Liver (tissue), 3 donors: Measurements from ENCODE around the gene FRS2.

Experiments used
- JUND ChIP-seq, 2 donors: IDR thresholded peaks; 2 replicates each; pipeline ENCODE4 v1.6.1; 2016; ENCODE audit warnings: antibody characterized with exemption in 2 of 2
- RAD21 ChIP-seq, 2 donors: IDR thresholded peaks; 2 replicates each; pipeline ENCODE4 v1.6.1; 2016; ENCODE audit warnings: antibody characterized with exemption in 2 of 2, mild to moderate bottlenecking in 2 of 2
- SP1 ChIP-seq: IDR thresholded peaks from 2 replicates; pipeline ENCODE4 v1.6.1; 2018; ENCODE audit warnings: antibody characterized with exemption, mild to moderate bottlenecking
- TF ChIP-seq, protein P1 (sequence below): fragments of 150-350 bp; IDR thresholded peaks from 2 replicates; pipeline ENCODE4 v1.5.1; 2017; ENCODE audit warnings: improper control_type of control experiment, low read depth, low read length; ENCODE audit not compliant: missing input control
- TF ChIP-seq, protein P2 (sequence below): IDR thresholded peaks from 2 replicates; pipeline ENCODE4 v1.6.1; 2016; ENCODE audit warnings: antibody characterized with exemption
- donor health status: healthy.
- donor health status: healthy.

DNA sequence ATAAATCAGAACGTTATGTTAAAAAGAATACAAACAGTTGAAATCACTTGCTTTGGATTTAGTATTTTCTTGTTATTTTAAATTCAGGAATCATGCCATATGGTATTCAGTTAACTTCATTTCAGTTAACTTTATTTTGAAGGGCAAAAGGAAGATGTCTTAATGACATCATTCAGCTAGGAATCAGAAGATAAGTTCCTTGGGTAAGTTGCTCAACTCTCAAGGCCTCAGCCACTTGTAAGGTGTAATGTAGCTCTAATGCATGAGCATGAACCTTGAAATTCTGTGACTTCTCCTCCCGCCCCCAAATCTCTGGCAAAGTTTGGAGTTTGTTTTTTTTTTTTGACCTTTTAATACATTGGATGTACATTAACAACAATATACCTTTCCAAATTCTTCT, 42.6 kb downstream of the FRS2 start:
- TF ChIP-seq, protein P1, sequence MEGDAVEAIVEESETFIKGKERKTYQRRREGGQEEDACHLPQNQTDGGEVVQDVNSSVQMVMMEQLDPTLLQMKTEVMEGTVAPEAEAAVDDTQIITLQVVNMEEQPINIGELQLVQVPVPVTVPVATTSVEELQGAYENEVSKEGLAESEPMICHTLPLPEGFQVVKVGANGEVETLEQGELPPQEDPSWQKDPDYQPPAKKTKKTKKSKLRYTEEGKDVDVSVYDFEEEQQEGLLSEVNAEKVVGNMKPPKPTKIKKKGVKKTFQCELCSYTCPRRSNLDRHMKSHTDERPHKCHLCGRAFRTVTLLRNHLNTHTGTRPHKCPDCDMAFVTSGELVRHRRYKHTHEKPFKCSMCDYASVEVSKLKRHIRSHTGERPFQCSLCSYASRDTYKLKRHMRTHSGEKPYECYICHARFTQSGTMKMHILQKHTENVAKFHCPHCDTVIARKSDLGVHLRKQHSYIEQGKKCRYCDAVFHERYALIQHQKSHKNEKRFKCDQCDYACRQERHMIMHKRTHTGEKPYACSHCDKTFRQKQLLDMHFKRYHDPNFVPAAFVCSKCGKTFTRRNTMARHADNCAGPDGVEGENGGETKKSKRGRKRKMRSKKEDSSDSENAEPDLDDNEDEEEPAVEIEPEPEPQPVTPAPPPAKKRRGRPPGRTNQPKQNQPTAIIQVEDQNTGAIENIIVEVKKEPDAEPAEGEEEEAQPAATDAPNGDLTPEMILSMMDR = no peak
- TF ChIP-seq RAD21 (IDR thresholded peaks at IDR 0.05) = no peak
- no peak for TF ChIP-seq SP1
- TF ChIP-seq, protein P2, sequence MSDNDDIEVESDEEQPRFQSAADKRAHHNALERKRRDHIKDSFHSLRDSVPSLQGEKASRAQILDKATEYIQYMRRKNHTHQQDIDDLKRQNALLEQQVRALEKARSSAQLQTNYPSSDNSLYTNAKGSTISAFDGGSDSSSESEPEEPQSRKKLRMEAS = no peak
- TF ChIP-seq JUND (IDR thresholded peaks at IDR 0.05) = no peak
